SK-N-SH (cell line): Measurements from ENCODE around the gene ADTRP. TPM values are rescaled to one million over a fixed set of nuclear protein-coding genes. Genes with fewer than 3 reads are reported as not detected.
A peak's percentile ranks its signal among the peaks of the same experiment; 100 is the strongest.

ENCODE experiments used
- CTCF ChIA-PET: fragments of 300-600, 350-600 bp; formaldehyde crosslinking; extraction: SDS; loops from one replicate; lab custom pipeline; 2021; lab: Yijun Ruan, JAX
- POLR2A ChIA-PET: fragments of 350-600 bp; sonication (Branson Sonifier 250); formaldehyde crosslinking; extraction: SDS; loops from one replicate; lab custom pipeline; 2020; ENCODE audit warnings: antibody characterized with exemption, inconsistent platforms; lab: Yijun Ruan, JAX
- DNase-seq: peaks from one replicate; pipeline ENCODE4 v3.0.0; 2012
- H2AFZ ChIP-seq: fragments of 200-600 bp; sonication (generic); 2 replicates; pipeline ENCODE4 v1.8.1; 2016; ENCODE audit warnings: antibody characterized with exemption, mild to moderate bottlenecking, low read depth
- H3F3A ChIP-seq: fragments of 200-600 bp; sonication (generic); replicated peaks from 2 replicates; pipeline ENCODE3; 2016; ENCODE audit warnings: antibody characterized with exemption, mild to moderate bottlenecking; ENCODE audit not compliant: insufficient read depth
- H3K27ac ChIP-seq, 2 experiments: fragments of 200-500 bp in 1 of 2; fragments of 200-600 bp in 1 of 2; sonication (Bioruptor generic) in 1 of 2; sonication (generic), shearing (Covaris generic) in 1 of 2; 2 replicates each; pipeline versions ENCODE4 v1.5.1 to v1.6.1; 2014 to 2016; ENCODE audit warnings: low read depth in 2 of 2, inconsistent platforms in 1 of 2, low read length in 1 of 2, mild to moderate bottlenecking in 1 of 2, mixed read lengths in 1 of 2
- H3K27me3 ChIP-seq: fragments of 200-600 bp; sonication (generic), shearing (Covaris generic); 2 replicates; pipeline ENCODE4 v1.6.1; 2016; ENCODE audit warnings: mixed run types; ENCODE audit not compliant: insufficient read depth
- H3K36me3 ChIP-seq, 2 experiments: fragments of 200-500 bp in 1 of 2; fragments of 200-600 bp in 1 of 2; sonication (Bioruptor generic) in 1 of 2; sonication (generic) in 1 of 2; replicated peaks in 1 of 2; 2 replicates each; pipeline versions ENCODE3 to v1.5.1; 2014 to 2016; ENCODE audit warnings: low read length in 1 of 2, mild to moderate bottlenecking in 1 of 2; ENCODE audit not compliant: insufficient read depth in 2 of 2, control insufficient read depth in 1 of 2
- H3K4me1 ChIP-seq, 2 experiments: fragments of 200-500 bp in 1 of 2; fragments of 200-600 bp in 1 of 2; sonication (Bioruptor generic) in 1 of 2; sonication (generic), shearing (Covaris generic) in 1 of 2; 2 replicates each; pipeline versions ENCODE4 v1.5.1 to v1.6.1; 2014 to 2016; ENCODE audit warnings: low read depth in 1 of 2, low read length in 1 of 2, mixed run types in 1 of 2; ENCODE audit not compliant: insufficient read depth in 2 of 2, control insufficient read depth in 1 of 2
- H3K4me2 ChIP-seq: fragments of 200-600 bp; sonication (generic), shearing (Covaris generic); 2 replicates; pipeline ENCODE4 v1.6.1; 2017; ENCODE audit warnings: mixed run types
- H3K4me3 ChIP-seq, 2 experiments: fragments of 200-500 bp in 1 of 2; fragments of 200-600 bp in 1 of 2; sonication (Bioruptor generic) in 1 of 2; sonication (generic), shearing (Covaris generic) in 1 of 2; 2 replicates each; pipeline versions ENCODE4 v1.5.1 to v1.8.1; 2014 to 2016; ENCODE audit warnings: low read depth in 2 of 2, inconsistent platforms in 1 of 2, low read length in 1 of 2, mild to moderate bottlenecking in 1 of 2, mixed read lengths in 1 of 2, moderate library complexity in 1 of 2
- H3K79me2 ChIP-seq: fragments of 200-600 bp; sonication (generic); 2 replicates; pipeline ENCODE4 v1.8.1; 2017; ENCODE audit warnings: mild to moderate bottlenecking; ENCODE audit not compliant: insufficient read depth
- H3K9ac ChIP-seq: fragments of 200-600 bp; sonication (generic); 2 replicates; pipeline ENCODE4 v1.6.1; 2017; ENCODE audit warnings: mixed run types
- H3K9me2 ChIP-seq: fragments of 200-600 bp; sonication (generic); 2 replicates; pipeline ENCODE4 v1.6.1; 2017; ENCODE audit warnings: mixed run types
- H3K9me3 ChIP-seq: fragments of 200-600 bp; sonication (generic); 2 replicates; pipeline ENCODE4 v1.6.1; 2017; ENCODE audit warnings: mixed run types, mild to moderate bottlenecking, moderate library complexity
- H4K20me1 ChIP-seq: fragments of 200-600 bp; sonication (generic); 2 replicates; pipeline ENCODE4 v1.6.1; 2017; ENCODE audit warnings: mild to moderate bottlenecking, mixed run types; ENCODE audit not compliant: insufficient read depth
- CHD2 ChIP-seq: fragments of 150-350 bp; IDR thresholded peaks from 2 replicates; pipeline ENCODE4 v1.6.1; 2018; ENCODE audit warnings: low read length; ENCODE audit not compliant: partially characterized antibody
- ELF1 ChIP-seq: IDR thresholded peaks from 2 replicates; pipeline ENCODE4 v1.4.0; 2012
- EP300 ChIP-seq, 2 experiments: IDR thresholded peaks; 2 replicates each; pipeline versions ENCODE4 v1.4.0 to v1.6.1; 2012; ENCODE audit warnings: borderline replicate concordance in 1 of 2, low read depth in 1 of 2, low read length in 1 of 2
- FOXJ3 ChIP-seq: sonication (generic); formaldehyde crosslinking; IDR thresholded peaks from 2 replicates; pipeline ENCODE4 v1.5.1; 2020; ENCODE audit warnings: mild to moderate bottlenecking, missing genetic modification reagents
- POLR2AphosphoS5 ChIP-seq: IDR thresholded peaks from 2 replicates; pipeline ENCODE4 v1.6.1; 2012; ENCODE audit warnings: low read depth, low read length
- RAD21 ChIP-seq: IDR thresholded peaks from 2 replicates; pipeline ENCODE4 v1.6.1; 2012; ENCODE audit warnings: mild to moderate bottlenecking, low read length
- RXRA ChIP-seq: IDR thresholded peaks from 2 replicates; pipeline ENCODE4 v1.4.0; 2012; ENCODE audit warnings: low read depth, mild to moderate bottlenecking, borderline replicate concordance
- TAF1 ChIP-seq: IDR thresholded peaks from 2 replicates; pipeline ENCODE4 v1.6.1; 2012; ENCODE audit warnings: low read depth, mild to moderate bottlenecking, low read length, moderate library complexity, borderline replicate concordance
- WGBS: methylation state at CpG from one replicate; pipeline ENCODE4 v1.1.6; 2017; ENCODE audit warnings: low lambda C conversion rate; 5-methylcytosine and 5-hydroxymethylcytosine counted together
- polyA plus RNA-seq, 3 experiments: library from polyadenylated mRNA; depleted of rRNA; stranded (reverse); fragments of >200 nt; gene quantifications; 2 replicates each; pipeline ENCODE4 v1.2.3, GENCODE V29; 2012
- TF ChIP-seq, protein P1 (sequence below): IDR thresholded peaks from 2 replicates; pipeline ENCODE4 v1.4.0; 2012; ENCODE audit warnings: low read depth
- TF ChIP-seq, protein P2 (sequence below): IDR thresholded peaks from 2 replicates; pipeline ENCODE4 v1.4.0; 2012; ENCODE audit warnings: low read depth, borderline replicate concordance
- TF ChIP-seq, protein P3 (sequence below): fragments of 150-350 bp; IDR thresholded peaks from 2 replicates; pipeline ENCODE4 v1.6.1; 2017; ENCODE audit warnings: antibody characterized with exemption, low read length, low read depth, borderline replicate concordance

ADTRP gene
- polyA plus RNA-seq, 1 of the 3 experiments (the other 2 are of a cell fraction), result 0.84 TPM

DNA sequence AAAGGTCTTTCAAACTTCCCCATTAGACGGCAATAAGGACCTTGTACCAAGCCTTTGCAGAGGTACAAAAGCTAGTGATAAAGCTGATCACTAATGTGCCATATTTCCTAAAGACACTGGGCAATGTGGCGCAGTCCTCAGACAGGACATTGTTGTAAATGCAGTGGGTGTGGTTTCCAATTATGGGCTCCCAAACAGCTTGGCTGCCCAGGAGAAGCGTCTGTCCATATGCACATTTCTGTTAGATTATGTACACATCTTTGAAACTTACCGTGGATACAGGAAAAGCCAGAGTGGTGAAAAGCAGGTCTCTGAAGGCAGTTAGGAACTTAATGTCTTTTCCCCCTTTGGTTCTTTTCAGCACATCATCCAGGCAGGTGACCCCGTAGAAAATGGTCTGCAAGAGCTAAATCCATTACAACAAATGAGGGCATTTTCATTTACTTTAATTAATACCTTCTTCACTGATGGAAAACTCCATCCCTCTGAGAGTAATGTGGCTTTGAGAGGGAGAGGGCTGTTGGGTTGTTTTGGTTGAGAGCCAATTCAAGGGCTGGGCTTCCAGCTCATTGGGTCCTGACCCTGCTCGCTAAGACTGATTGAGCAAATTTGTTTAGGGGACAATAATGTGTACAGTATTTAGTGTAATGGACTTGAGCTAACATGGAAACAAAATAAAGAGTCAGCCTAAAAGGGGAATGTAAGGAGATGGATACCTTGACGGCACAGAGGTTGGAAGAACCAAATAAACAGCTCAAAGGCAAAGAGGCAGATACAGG is 10.4 kb downstream of the ADTRP start:
- no peaks in the 10 kb centered on the region for H3K9me3 ChIP-seq
- no peaks in the 10 kb centered on the region for H3K27me3 ChIP-seq
- TF ChIP-seq, protein P1, sequence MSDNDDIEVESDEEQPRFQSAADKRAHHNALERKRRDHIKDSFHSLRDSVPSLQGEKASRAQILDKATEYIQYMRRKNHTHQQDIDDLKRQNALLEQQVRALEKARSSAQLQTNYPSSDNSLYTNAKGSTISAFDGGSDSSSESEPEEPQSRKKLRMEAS, result no peak
- TF ChIP-seq, protein P2, sequence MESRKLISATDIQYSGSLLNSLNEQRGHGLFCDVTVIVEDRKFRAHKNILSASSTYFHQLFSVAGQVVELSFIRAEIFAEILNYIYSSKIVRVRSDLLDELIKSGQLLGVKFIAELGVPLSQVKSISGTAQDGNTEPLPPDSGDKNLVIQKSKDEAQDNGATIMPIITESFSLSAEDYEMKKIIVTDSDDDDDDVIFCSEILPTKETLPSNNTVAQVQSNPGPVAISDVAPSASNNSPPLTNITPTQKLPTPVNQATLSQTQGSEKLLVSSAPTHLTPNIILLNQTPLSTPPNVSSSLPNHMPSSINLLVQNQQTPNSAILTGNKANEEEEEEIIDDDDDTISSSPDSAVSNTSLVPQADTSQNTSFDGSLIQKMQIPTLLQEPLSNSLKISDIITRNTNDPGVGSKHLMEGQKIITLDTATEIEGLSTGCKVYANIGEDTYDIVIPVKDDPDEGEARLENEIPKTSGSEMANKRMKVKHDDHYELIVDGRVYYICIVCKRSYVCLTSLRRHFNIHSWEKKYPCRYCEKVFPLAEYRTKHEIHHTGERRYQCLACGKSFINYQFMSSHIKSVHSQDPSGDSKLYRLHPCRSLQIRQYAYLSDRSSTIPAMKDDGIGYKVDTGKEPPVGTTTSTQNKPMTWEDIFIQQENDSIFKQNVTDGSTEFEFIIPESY, result no peak
- TF ChIP-seq FOXJ3 (no peak), RXRA (no peak), EP300 (IDR thresholded peaks at IDR 0.05; ENCODE audit: borderline replicate concordance in 1 of 2, low read depth in 1 of 2, low read length in 1 of 2) (no peak)
- TF ChIP-seq, protein P3, sequence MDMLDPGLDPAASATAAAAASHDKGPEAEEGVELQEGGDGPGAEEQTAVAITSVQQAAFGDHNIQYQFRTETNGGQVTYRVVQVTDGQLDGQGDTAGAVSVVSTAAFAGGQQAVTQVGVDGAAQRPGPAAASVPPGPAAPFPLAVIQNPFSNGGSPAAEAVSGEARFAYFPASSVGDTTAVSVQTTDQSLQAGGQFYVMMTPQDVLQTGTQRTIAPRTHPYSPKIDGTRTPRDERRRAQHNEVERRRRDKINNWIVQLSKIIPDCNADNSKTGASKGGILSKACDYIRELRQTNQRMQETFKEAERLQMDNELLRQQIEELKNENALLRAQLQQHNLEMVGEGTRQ, result no peak
- no peak overlapping the region for H3K4me3 ChIP-seq
- H3K36me3 ChIP-seq, result no peaks in the 10 kb centered on the region
- H3F3A ChIP-seq, result peaks cover 52% of the 10 kb centered on the region
- POLR2A ChIA-PET, result no interaction called here
- peaks cover 7 to 52% of the 10 kb centered on the region in 2 experiments for H3K4me1 ChIP-seq
- no peak overlapping the region for H2AFZ ChIP-seq
- 82% methylated on average over 7 of the region's 7 CpGs for WGBS
- no peak overlapping the region for H3K4me2 ChIP-seq
- H3K9ac ChIP-seq, result no peak overlapping the region
- peak overlapping the region in 1 of 2 experiments; percentile 97; a peak in 2 of 4 replicates for H3K27ac ChIP-seq
- H3K9me2 ChIP-seq, result no peaks in the 10 kb centered on the region
- no peaks in the 10 kb centered on the region for H3K79me2 ChIP-seq
- CTCF ChIA-PET, result interaction anchor here (0.6 to 1.6 kb wide), 2 partner anchors 9 to 1100 kb away, joined by 3 read pairs; no protein-coding TSS in a partner anchor
- no peaks in the 10 kb centered on the region for H4K20me1 ChIP-seq
- no peak for DNase-seq

DNA sequence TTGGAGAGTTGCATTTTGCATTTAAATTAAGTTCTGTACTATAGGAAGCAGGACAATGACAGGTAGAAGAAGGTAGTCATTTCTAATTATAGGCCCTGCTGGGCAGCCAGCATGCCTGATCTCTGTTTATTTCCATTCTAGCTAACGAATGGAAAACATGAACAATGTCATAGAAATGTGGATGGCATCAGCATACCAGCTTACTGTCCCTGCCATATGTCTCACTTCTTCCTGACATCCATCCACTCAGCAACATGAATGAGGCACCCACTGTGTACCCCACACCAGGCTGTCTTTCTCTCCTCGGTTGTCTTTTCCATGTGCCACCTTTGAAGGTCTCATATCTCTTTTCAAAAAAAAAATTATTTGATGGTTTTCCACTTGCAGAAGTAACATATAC is 11.1 kb downstream of the ADTRP start:
- DNase-seq, result no peak

More for the DNA sequence above, 11.1 kb downstream of the ADTRP start:
- Histone ChIP-seq H3K4me3 (no peak overlapping the region), H3K9ac (peak overlapping the region; percentile 65; the same call in 1 of the 2 replicates), H3K27ac (peak overlapping the region; percentile 72 to 97; a peak in 3 of 4 replicates)
- 87% methylated on average over 2 of the region's 2 CpGs for WGBS
- no peak for TF ChIP-seq TAF1
- no peak for TF ChIP-seq CHD2
- no peak for TF ChIP-seq ELF1
- no peak for TF ChIP-seq POLR2AphosphoS5
- no peak for TF ChIP-seq RAD21
- TF ChIP-seq, all 33 proteins: peak for 0
- ChIA-PET POLR2A (no interaction called here), CTCF (interaction anchor here (0.6 to 1.6 kb wide), 2 partner anchors 10 to 1099 kb away, joined by 3 read pairs; no protein-coding TSS in a partner anchor)
- Histone ChIP-seq H4K20me1 (no peaks in the 10 kb centered on the region), H3K27me3 (no peaks in the 10 kb centered on the region), H2AFZ (no peak overlapping the region), H3K4me1 (peaks cover 7 to 47% of the 10 kb centered on the region in 2 experiments), H3K9me3 (no peaks in the 10 kb centered on the region), H3K9me2 (no peaks in the 10 kb centered on the region), H3K79me2 (no peaks in the 10 kb centered on the region), H3K36me3 (no peaks in the 10 kb centered on the region), H3K4me2 (no peak overlapping the region), H3F3A (peaks cover 48% of the 10 kb centered on the region)
